Fibroblast of lung (primary cell): Measurements from ENCODE around the gene NECTIN3.

Source experiments
- EZH2 ChIP-seq: IDR thresholded peaks from 2 replicates; pipeline ENCODE4 v1.5.1; 2012; ENCODE audit warnings: low read length, control low read depth, mild to moderate bottlenecking; ENCODE audit errors: missing control alignments
- TF ChIP-seq, protein P1 (sequence below), 2 donors: IDR thresholded peaks in 1 of 2; conservative IDR thresholded peaks in 1 of 2; 1 replicate in 1 of 2; 2 replicates in 1 of 2; pipeline ENCODE4 v1.5.1; 2011 to 2012; ENCODE audit warnings: low read length in 2 of 2, control low read depth in 1 of 2, inconsistent platforms in 1 of 2, low read depth in 1 of 2, mild to moderate bottlenecking in 1 of 2

DNA sequence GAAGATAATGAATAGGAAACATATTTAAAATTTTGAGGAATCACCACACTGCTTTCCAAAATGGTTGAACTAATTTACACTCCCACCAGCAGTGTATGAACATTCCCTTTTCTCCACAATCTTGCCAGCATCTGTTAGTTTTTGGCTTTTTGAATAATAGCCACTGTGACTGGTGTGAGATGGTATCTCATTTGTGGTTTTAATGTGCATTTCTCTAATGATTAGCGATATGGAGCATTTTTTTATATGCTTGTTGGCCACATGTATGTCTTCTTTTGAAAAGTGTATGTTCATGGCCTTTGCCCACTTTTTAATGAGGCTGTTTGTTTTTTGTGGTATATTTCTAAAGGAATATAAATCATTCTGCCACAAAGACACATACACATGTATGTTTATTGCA, 166.3 kb downstream of the NECTIN3 start:
- no peak for TF ChIP-seq EZH2
- TF ChIP-seq, protein P1, sequence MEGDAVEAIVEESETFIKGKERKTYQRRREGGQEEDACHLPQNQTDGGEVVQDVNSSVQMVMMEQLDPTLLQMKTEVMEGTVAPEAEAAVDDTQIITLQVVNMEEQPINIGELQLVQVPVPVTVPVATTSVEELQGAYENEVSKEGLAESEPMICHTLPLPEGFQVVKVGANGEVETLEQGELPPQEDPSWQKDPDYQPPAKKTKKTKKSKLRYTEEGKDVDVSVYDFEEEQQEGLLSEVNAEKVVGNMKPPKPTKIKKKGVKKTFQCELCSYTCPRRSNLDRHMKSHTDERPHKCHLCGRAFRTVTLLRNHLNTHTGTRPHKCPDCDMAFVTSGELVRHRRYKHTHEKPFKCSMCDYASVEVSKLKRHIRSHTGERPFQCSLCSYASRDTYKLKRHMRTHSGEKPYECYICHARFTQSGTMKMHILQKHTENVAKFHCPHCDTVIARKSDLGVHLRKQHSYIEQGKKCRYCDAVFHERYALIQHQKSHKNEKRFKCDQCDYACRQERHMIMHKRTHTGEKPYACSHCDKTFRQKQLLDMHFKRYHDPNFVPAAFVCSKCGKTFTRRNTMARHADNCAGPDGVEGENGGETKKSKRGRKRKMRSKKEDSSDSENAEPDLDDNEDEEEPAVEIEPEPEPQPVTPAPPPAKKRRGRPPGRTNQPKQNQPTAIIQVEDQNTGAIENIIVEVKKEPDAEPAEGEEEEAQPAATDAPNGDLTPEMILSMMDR (conservative IDR thresholded peaks at IDR 0.05 in 1 of 2, IDR thresholded peaks at IDR 0.05 in 1 of 2; ENCODE audit: low read depth in 1 of 2, low read length in 2 of 2), result no peak
